Stimulated activated CD4-positive, alpha-beta T cell treated with anti-CD3 and anti-CD28 coated beads, Interleukin-4, amount 100 ng/mL, for 48 hours (primary cell): ENCODE measurements around the gene LRRC42.
A peak's percentile ranks its signal among the peaks of the same experiment; 100 is the strongest.

Experiments used
- DNase-seq, 2 donors: peaks; one replicate each; pipeline ENCODE4 v3.0.0-alpha.2; 2020; ENCODE audit warnings: low read depth in 2 of 2

Gene LRRC42, protein sequence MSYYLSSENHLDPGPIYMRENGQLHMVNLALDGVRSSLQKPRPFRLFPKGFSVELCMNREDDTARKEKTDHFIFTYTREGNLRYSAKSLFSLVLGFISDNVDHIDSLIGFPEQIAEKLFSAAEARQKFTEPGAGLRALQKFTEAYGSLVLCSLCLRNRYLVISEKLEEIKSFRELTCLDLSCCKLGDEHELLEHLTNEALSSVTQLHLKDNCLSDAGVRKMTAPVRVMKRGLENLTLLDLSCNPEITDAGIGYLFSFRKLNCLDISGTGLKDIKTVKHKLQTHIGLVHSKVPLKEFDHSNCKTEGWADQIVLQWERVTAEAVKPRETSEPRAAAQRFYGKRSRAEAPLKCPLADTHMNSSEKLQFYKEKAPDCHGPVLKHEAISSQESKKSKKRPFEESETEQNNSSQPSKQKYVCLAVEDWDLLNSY

DNA sequence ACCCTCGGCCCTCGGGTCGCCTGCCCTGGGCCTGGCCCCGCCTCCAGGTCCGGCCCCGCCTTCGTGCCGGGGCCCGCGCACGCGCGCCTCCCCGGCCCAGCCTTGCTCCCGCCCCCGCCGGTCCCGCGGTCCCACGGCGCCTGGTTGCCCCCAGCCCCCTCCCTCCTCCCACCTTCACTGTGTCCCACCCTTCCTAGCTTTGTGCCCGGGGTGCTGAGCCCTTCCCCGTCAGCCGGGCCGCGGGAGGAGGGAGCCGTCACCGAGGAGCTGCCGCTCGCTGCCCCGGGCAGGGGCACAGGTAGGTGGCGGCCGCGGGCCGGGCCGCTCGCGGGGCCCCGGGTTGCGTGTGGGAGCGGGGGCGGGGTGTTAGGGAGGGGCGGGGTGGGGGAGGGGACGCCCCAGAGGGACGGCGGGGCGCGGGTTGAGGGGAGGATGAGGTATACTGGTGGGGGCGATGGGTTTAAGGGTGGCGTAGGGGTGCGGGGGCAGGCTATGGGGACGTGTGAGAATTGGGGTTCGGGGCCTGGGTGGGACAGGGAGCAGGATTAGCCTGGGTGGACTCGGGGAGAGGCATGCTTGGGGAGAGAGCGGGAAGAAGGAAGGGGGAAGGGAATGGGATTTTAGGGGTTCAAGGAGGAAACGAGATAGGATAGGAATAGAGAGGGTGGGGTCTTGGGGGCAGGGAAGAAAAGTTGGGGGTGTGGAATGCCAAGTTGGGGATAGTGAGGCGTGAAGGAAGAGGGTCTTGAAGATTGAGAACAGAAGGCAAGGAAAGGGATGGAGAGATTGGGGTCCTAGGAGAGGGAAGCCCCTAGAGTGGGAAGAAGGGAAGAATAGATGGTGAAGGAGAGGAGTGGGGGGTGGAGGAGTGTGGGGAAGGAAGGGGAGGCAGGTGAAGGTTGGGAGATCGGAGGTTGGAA, at the start of gene LRRC42:
TSS of gene LRRC42 (plus strand) at position 99 of the 920 bp plus-strand sequence. CDS start 5,650 bp downstream, outside the sequence.
- peak in 1 of 2 donors; percentile 58 for DNase-seq

DNA sequence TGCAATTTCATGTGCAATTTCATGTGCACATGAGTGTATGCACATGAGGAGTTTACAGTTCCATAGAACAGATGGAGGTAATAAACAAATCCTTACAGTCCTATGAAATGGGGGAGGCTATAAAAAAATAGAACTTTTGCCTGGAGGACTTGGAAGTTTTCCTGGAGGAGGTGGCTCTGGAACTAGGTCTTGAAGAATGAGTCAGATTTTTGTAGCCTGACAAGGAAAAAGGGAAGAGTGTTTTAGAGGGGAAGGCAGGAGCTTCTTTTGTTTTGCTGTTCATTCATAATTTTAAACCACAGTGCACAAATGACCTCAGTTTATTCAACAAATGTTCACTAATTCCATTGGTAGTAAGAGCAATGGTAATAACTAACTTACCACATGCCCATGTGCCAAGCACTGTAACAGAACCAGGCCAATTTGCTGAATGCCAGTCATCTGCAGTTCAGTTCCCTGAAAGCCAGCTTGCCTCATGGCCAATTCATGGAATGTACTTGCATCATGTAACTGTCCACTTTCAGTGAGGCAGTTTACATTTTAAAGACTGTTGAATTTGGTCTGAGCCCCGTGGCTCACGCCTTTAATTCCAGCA, 49.4 kb upstream of the LRRC42 start:
- DNase-seq, result no peak

DNA sequence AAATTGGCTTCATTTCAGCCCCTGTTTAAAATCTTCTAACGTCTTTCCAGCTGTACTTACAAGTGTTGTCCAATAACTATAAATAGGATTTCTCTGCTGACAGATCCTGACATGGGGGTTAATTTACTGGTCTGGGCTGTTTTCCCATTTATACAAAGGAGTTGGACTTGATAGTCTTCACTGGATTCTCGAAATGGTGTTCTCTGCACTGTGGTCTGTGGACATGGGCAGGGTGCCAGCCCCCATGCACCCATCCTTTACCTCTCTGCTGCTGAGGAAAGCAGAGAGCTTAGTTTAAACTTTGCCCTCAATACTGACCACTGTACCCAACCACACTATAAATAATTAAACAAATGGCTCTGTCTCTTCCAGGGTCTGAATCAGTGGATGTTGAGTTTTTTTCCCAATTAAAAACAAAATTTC, 46.9 kb upstream of the LRRC42 start:
- DNase-seq, result no peak

DNA sequence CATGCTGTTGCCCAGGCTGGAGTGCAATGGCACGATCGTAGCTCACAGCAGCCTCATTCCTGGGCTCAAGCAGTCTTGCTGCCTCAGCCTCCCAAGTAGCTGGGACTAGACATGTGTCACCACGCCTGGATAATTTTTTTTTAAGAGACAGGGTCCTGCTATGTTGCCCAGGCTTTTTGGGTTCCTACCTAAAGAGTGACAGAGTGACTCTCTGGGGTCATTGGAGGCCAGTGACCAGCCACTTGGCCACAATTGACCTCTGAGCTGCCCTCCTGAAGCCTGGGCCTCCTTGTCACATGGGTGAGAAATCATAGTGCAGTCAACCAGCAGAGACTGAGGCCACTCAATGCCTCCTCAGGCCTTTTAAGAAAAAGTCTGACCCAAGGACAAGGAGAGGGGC, 46.4 kb upstream of the LRRC42 start:
- no peak for DNase-seq

DNA sequence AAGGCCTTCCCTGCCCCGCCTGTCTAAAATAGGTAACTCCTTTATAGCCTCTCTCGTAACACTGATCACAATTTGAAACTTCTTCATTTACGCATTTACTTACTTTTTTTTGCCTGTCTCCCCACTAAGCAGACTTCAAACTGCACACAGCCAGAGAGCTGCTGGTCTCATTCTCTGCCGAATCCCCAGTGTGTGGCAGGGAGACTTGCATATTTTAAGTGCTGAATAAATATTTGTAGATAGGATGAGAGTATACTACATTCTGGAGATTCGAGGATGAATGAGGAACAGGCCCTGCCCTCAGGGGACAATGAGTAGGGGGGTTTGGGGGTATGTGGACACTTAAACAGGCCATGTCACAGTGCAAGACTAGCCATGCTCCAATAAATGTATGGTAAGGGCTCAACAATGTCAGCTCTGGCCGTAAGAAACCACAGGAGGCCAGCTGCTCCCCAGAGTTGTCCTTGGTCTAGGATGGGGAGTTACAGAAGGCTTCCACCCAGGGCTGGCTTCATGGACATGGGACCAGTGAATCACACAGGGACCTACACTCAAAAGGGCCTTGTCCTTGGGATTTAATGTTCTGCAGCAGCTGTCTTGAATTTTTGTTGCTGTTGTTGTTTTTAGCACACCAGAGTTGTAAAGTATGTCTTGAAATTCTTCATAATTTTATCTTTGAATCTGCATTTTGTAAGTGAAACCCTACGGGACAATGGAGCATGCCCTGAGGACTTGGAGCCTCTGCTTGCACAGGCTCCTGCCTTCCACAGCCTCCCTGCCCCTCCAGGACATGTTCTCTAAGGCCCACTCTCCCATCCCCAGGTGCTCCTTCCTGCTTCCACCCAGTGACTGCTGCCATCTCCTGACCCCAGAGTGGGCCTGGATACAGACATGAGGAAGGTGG, 43.7 kb upstream of the LRRC42 start:
- DNase-seq, result no peak

DNA sequence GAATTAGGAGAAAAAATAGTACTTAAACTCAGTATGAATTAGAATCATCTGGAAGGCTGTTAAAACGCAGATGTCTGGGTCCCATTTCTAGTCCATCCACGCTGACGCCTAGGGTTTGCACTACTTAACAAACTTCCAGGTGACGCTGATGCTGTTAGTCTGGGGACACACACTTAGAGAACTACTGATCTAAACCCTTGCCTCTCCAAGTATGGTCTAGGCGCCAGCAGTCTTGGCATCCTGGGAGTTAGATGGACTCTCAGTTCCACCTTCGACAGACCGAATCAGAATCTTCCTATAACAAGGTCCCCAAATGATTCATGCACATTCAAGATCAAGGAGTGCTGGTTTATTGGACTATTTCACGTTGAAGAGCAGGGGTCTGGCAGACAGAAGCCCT, 40.6 kb upstream of the LRRC42 start:
- no peak for DNase-seq

DNA sequence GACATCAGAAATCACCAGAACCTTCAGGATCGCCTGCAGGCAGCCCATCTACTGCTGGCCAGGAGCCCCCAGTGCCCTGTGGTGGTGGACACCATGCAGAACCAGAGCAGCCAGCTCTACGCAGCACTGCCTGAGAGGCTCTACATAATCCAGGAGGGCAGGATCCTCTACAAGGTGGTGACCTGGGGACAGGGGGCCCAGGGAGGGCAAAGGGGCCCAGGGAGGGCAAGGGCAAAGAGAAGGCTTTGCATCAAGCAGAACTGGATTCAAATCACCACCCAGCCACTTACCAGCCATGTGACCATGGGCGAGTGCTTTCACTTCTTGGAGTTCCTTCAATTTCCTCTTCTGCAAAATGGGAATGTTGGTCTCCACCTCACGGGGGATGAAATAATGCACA, 40.0 kb upstream of the LRRC42 start:
- no peak for DNase-seq

DNA sequence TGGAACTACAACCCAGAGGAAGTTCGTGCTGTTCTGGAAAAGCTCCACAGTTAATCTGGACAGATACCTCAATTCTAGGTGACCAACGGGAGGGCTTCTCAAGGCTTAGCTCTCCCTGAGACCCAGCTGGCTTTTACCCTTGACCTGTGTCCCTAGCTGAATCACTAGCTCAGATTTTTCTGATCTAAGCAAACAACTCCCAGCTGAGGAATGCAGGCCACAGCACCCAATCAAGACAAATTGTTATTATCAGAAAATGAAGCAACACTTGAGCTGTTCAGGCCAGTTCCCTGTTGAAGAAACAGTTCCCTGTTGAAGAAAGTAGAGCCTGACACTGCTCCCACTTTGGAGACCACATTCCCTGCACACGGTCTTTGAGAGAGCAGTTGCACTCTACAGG, 36.2 kb upstream of the LRRC42 start:
- DNase-seq, result no peak

DNA sequence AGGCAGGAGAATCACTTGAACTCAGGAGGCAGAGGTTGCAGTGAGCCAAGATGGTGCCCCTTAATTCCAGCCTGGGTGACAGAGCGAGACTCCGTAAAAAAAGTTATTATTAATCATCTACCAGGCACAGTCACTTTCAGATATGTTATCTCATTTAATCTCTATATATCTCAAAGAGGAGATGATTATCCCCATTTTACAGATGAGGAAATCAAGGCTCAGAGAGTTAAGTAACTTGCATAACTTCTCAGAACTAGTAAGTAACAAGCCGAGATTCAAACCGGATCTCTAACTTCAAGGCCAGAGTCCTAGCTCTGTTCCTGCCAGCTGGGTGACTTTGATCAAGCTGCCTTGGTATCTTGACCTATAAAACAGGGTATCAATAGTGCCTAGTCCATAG, 34.7 kb upstream of the LRRC42 start:
- no peak for DNase-seq

DNA sequence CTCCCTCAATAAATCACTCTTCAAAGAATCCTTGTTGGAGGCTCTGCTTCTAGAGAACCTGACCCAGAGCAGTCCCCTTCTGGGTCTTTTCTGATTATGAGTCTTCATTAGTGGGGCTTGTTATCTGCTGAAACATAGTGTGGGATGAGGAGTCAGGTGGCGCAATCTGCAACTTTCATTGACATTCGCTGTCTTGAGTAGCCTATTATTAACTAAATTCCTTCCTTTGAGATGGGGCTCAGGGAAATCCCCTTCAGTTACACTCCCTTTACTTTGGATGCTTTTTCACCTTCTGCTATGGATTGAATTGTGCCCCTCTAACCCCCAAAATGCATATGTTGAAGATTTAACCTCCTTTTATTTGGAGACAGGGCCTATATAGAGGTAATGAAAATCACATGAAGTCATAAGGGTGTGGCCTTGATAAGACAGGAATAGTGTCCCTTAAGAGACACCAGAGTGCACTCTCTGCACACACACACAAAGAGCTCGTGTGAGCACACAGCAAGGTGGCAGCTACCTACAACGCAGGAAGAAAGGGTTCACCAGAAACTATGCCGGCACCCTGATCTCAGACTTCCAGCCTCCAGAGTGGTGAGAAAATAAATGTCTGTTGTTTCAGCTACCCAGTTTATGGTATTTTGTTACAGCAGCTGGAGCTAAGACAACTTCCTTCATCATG, 32.7 kb upstream of the LRRC42 start:
- DNase-seq, result no peak

DNA sequence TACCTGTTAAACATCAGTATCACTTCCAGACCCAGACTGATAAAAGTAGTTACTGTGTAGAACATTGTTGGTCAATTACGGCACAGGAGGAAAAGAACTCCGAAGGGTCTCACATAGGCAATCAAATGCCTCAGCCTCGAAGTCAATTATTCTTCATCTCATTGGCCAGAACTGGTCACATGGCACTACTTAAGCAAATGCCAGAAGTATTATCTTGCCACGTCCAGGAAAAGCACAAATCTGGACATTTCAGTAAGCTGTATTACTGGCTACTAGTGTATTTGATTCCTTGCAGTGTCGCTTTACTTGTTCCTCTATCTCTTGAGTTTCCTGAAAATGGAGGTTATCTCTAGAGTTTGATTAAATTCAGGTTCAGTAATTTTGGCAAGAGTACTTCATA, 27.8 kb upstream of the LRRC42 start:
- no peak for DNase-seq

DNA sequence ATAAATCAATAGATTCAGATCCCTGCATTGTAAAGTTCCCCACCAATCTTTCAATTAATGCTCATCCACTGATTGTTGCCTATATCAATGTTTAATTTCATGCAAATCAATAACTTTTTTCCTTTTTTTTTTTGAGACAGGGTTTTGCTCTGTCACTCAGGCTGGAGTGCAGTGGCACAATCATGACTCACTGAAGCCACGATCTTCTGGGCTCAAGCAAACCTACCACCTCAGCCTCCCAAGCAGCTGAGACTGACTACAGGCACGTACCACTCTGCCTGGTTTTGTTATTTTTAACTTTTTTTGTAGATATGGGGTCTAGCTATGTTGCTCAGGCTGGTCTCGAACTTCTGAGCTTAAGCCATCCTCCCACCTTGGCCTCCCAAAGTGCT, 26.5 kb upstream of the LRRC42 start:
- peak in 1 of 2 donors; percentile 7 for DNase-seq

DNA sequence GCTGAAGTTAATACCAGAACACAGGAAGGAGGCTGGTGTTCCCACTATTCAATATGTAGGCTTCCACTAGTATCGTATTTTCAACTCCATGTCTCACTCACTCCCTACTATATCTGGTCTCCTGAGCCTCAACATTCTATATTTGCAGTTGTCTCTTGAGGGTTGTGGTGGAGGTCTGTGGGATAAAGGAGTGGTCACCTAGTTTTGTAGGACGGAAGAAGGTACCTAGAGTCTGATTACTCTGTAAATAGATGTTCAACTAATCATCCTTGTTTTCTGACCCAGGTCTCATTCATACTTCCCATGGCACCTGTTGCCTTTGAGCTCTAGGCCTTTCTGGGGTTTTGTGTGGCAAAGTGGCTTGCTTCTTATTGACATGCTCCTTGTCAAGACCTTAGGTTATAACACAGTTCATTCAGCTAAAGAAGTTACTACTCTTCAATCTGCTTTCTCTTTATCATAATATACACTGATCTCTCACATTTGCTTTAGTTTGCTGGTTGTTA, 18.7 kb upstream of the LRRC42 start:
- DNase-seq, result no peak

DNA sequence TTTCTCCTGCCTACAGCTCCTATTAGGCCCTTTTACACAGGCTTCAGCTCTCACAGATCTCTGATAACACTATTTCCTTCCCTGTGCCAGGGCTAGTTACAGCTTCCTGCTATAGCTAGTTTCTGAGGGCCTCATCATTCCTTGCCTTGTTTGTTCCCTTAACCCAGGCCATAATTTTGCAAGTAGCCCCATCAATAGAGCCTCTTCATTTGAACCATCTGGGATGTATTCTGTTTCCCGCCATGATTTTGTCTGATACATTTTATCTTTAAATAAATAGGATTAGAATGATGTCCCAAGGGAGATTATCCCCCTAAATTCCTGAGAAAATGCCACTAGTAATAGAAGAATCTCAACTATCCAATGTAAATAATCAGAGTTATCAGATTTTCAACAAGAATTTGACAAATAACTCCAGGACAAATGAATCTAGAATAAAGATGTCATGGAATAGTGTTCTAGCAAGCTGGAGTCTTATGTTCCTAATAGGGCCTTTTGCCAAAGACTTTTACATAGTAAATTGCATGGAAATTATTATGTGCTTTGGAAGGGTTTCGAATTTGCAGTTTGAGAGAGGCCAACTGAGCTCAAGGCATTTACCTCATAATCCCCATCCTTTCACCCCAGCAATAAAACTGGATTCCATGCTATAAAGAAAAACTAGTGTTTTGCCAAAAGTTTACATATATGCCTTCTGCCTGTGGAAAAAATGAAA, 16.7 kb upstream of the LRRC42 start:
- DNase-seq, result no peak

DNA sequence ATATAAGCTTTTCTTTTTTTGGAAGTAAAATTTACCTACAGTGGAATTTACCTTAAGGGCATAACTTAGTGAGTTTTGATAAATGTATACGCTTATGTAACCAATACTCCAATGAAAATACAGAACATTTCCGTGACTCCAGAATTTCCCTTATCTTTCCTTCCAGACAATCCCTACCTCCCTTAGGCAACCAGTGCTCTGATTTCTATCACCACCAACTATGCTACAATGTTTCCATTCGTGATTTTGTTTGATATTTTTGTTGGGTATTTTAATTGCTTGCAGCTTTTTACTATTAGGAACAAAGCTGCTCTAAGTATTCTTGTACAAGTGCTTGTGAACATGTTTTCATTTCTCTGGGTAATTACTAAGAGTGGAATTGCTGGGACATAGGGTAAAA, 15.2 kb upstream of the LRRC42 start:
- DNase-seq, result no peak

DNA sequence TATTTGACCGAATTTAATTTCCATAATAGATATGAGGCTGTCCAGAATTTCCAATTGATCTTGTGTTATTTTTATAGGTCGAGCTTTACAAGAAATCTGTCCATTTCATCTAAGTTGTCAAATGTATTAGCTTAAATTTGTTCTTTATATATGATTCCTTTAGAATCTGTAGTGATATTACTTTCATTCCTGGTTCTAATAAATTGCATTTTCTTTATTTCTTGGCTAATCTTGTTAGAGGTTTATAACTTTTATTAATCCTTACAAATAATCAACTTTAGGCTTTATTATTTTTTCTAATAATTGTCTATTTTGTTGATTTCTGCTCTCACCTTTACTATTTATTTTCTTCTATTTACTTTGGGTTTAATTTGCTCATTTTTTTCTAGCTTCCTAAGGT, 14.6 kb upstream of the LRRC42 start:
- no peak for DNase-seq

DNA sequence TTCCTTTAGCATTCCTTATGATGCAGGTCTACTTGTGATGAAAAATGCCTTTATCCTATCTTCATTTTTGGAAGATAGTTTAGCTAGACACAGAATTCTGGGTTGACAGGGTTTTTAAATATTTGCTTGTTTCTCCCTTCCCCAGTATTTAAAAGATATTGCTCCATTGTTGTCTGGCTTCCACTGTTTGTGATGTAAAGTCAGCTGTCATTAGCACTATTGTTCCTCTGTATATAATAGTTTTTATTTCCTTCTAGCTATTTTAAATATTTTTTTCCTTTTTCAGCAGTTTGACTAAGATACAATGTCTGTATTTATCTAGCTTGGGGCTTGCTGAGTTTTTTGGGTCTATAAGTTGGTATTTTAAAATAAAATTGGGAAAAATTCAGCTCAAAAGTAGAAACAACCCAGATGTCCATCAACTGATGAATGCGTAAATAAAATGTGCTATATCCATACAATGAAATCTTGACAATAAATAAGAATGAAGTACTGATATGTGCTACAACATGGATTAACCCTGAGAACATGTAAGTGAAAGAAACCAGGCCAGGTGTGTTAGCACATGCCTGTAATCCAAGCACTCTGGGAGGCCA, 11.9 kb upstream of the LRRC42 start:
- DNase-seq, result no peak

DNA sequence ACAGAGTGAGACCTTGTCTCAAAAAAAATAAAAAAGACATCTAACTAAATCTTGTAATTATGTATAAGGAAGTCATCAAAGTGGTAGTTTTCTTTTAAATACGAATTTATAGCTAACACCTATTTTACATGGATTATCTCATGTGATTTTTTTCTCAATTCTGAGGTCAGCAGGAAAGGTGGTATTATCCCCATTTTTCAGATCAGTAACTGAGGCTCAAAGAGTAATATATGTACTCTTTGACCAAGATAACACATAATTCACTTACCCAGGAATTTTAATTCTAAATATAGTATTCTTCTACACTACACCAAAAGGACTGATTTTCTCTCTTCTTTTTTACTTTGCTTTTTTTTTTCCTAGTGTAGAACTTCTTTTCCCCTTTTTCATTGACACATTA, 9.7 kb upstream of the LRRC42 start:
- DNase-seq, result no peak

DNA sequence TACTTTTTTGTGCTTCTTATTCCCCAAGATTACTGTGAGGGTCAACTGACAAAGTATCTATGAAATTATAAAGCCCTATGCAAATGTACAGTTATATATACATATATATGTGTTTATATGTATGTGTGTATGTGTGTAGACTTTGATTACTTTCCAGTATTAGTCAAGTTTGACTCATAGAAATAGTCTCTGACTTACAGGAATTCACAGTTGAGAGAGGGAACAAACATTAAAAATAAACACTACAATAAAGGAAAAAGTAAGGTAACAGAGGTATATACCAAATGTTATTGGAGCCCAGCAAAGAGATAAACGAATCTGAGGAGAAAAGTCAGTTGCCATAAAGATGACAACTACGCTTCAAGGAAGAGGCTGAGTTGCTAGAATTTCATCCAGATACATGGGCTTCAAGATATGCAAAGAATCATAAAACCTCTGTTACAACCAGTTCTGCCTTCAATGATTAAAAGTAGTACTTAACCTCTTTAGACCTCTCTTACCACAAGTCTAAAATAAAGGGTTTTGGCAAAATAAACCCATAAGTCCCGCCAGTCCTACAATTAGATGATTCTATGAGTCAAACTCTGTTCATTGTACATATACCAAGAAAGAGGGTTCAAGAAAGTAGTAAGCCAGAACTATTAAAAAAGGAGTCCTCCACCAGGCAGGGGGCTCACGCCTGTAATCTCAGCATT, 7.9 kb upstream of the LRRC42 start:
- no peak for DNase-seq
